Esophagus muscularis mucosa (tissue), 4 donors: Measurements from ENCODE around the gene CUX1. TPM values are rescaled to one million over a fixed set of nuclear protein-coding genes. Genes with fewer than 3 reads are reported as not detected.

Experiments
- DNase-seq: peaks from one replicate; pipeline ENCODE4 v3.0.0-alpha.2; 2017; ENCODE audit errors: extremely low spot score
- H3K27ac ChIP-seq, 4 donors: fragments of 200-600 bp; sonication (generic); replicated peaks in 1 of 4; 1 replicate in 3 of 4; 2 replicates in 1 of 4; pipeline ENCODE4 v1.5.1; 2016 to 2019; ENCODE audit warnings: mild to moderate bottlenecking in 1 of 4
- H3K27me3 ChIP-seq, 4 donors: fragments of 200-600 bp; sonication (generic); one replicate each; pipeline versions ENCODE4 v1.5.1 to v1.6.0; 2016 to 2019
- H3K36me3 ChIP-seq, 4 donors: fragments of 200-600 bp; sonication (generic); one replicate each; pipeline ENCODE4 v1.5.1; 2016 to 2019
- H3K4me1 ChIP-seq, 4 donors: fragments of 200-600 bp; sonication (generic); one replicate each; pipeline ENCODE4 v1.5.1; 2016 to 2019
- H3K4me3 ChIP-seq, 4 donors: fragments of 200-600 bp; sonication (generic); 1 replicate in 2 of 4; 2 replicates in 2 of 4; pipeline ENCODE4 v1.5.1; 2016 to 2019; ENCODE audit warnings: mild to moderate bottlenecking in 4 of 4, moderate library complexity in 1 of 4
- H3K9me3 ChIP-seq, 4 donors: fragments of 200-600 bp; sonication (generic); 1 replicate in 3 of 4; 2 replicates in 1 of 4; pipeline ENCODE4 v1.5.1; 2016 to 2019
- CTCF ChIP-seq, 3 experiments: fragments of 200-600 bp in 2 of 3; fragments of 450-650 bp in 1 of 3; sonication (generic) in 2 of 3; IDR thresholded peaks; one replicate each; pipeline ENCODE4 v1.5.1; 2017 to 2019; ENCODE audit warnings: antibody characterized with exemption in 3 of 3, mild to moderate bottlenecking in 2 of 3, moderate library complexity in 1 of 3
- EP300 ChIP-seq: sonication (generic); formaldehyde crosslinking; IDR thresholded peaks from one replicate; pipeline ENCODE4 v1.6.1; 2017; ENCODE audit warnings: antibody characterized with exemption
- POLR2A ChIP-seq: fragments of 450-650 bp; IDR thresholded peaks from one replicate; pipeline ENCODE4 v1.6.1; 2017; ENCODE audit warnings: antibody characterized with exemption, moderate library complexity, mild to moderate bottlenecking, low read depth
- POLR2AphosphoS5 ChIP-seq, 2 donors: sonication (generic); formaldehyde crosslinking; IDR thresholded peaks; one replicate each; pipeline ENCODE4 v1.6.1; 2017; ENCODE audit warnings: antibody characterized with exemption in 2 of 2
- WGBS: methylation state at CpG from one replicate; pipeline ENCODE4 v1.1.5; 2018; 5-methylcytosine and 5-hydroxymethylcytosine counted together
- intact Hi-C: fragments of 100-400 bp; cut with DNase I; formaldehyde crosslinking; loops from one replicate; pipeline ENCODE4 v1.15.1; 2023
- total RNA-seq, 4 donors: library from RNA; depleted of rRNA; stranded (reverse); fragments of >200 nt; gene quantifications; one replicate each; pipeline versions ENCODE4 v1.1.0 to v1.2.1, GENCODE V29; 2016

CUX1 gene
- total RNA-seq, 4 donors from 2014 or later: 61.5 to 136 (median 92.3) TPM

DNA sequence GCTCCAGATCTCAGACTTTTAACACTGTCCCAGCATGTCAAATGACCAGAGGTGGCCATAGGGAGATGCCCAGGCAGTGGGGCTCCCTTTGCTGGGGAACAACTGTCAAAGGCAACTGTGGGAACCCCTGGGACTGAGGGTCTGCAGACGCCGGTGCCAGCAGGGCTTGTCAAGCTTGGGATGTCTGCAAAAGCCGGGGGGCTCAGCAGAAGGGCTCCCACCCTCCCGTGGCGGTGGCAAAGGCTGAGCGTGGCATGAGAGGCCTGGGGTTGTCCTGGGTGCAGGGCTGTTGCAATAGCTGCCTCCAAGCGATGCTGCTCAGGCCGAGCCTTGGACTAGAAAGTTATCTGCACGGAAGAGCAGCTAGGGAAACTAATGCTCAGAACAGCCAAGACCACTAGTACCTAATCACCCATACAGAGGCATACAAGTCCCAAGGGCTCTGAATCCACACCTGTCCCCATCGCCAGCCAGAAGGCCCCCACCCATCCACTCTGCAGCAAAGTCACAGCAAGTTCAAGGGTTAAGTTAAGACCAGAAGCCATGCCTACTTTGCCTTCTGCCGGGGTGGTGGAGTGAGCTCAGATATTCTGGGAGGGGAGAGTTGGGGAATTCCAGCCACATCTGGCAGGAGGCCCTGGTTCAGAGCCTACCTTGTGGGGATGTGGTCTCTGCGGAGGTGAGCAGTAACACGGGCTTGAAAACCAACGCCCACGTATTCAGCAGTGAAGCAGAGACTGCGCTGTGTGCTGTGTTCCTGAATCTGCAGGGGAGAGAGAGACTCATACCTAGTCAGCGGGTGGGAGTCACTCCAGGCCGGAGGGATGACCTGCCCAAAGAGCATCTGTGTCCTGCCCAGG, 473.9 kb downstream of the CUX1 start:
- Histone ChIP-seq H3K4me1 (peaks cover 8 to 28% (median 24%) of the 10 kb centered on the region in 4 donors), H3K27ac (no peak overlapping the region), H3K9me3 (no peaks in the 10 kb centered on the region), H3K27me3 (peaks cover 0 to 37% (median 0%) of the 10 kb centered on the region in 4 donors), H3K36me3 (no peaks in the 10 kb centered on the region), H3K4me3 (no peak overlapping the region)
- 84% methylated on average over 11 of the region's 18 CpGs for WGBS
- intact Hi-C loops: no loop called here
- no peak for DNase-seq
- no peak for TF ChIP-seq CTCF (IDR thresholded peaks at IDR 0.05)

DNA sequence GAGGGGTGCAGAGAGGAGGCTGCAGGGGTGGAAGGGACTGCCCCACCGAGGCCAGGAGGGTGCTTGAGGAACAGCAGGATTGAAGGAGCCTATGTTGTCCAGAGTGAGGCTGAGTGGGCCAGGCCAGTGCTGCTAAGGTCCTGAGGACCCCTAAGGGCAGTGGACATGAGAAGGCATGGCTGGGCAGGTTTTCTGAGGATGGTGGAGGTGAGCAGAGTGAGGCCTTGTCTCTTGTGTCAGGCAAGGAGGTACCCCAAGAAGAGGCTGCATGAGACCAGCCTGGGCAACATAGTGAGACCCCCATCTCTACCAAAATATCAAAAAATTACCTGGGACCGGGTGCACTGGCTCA, 474.5 kb downstream of the CUX1 start:
- H3K4me1 ChIP-seq: peaks cover 8 to 25% (median 23%) of the 10 kb centered on the region in 4 donors
- no peak overlapping the region for H3K27ac ChIP-seq
- H3K27me3 ChIP-seq: peaks cover 0 to 37% (median 0%) of the 10 kb centered on the region in 4 donors
- H3K4me3 ChIP-seq: no peak overlapping the region
- 79% methylated on average over 2 of the region's 2 CpGs for WGBS
- intact Hi-C loops: no loop called here
- H3K9me3 ChIP-seq: no peaks in the 10 kb centered on the region
- TF ChIP-seq POLR2AphosphoS5 (IDR thresholded peaks at IDR 0.05) (no peak), CTCF (IDR thresholded peaks at IDR 0.05) (no peak)
- no peak for DNase-seq
- no peaks in the 10 kb centered on the region for H3K36me3 ChIP-seq

GRCh38 chr7:102292813-102293798, 475.7 kb downstream of the CUX1 start:
- Histone ChIP-seq H3K4me3 (no peak overlapping the region), H3K9me3 (no peaks in the 10 kb centered on the region), H3K4me1 (peaks cover 2 to 13% (median 11%) of the 10 kb centered on the region in 4 donors), H3K36me3 (no peaks in the 10 kb centered on the region), H3K27me3 (peaks cover 0 to 42% (median 0%) of the 10 kb centered on the region in 4 donors), H3K27ac (no peak overlapping the region)
- intact Hi-C loops: no loop called here
- TF ChIP-seq EP300: no peak
- TF ChIP-seq POLR2AphosphoS5 (IDR thresholded peaks at IDR 0.05): no peak
- TF ChIP-seq POLR2A: no peak
- no peak for TF ChIP-seq CTCF (IDR thresholded peaks at IDR 0.05)
- 31% methylated on average over 36 of the region's 36 CpGs for whole genome bisulfite sequencing
- no peak for DNase-seq

DNA sequence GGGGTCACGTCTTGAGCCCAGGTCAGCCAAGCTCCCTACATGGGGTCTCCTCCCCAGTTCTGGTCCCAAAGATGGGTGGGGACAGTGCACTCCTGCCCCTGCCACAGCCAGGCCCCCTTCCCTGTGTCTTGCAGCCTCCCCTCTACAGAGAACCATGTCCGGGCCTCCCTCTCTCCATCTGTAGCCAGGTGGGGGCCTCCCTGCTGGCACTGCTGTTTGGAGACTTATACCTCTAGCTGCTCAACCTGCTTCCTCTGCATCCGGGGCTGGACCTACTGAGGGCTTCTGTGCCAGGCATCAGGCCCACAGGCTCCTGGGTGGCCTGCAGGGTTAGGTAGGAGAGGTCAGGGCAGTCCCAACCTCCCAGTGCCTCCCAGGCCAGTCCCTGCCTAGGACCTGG, 477.2 kb downstream of the CUX1 start:
- Histone ChIP-seq H3K36me3 (no peaks in the 10 kb centered on the region), H3K9me3 (no peaks in the 10 kb centered on the region), H3K4me1 (peaks cover 0 to 4% (median 4%) of the 10 kb centered on the region in 4 donors), H3K27ac (no peak overlapping the region), H3K27me3 (peaks cover 0 to 54% (median 0%) of the 10 kb centered on the region in 4 donors), H3K4me3 (no peak overlapping the region)
- 95% methylated on average over 3 of the region's 3 CpGs for WGBS
- no peak for DNase-seq
- no peak for TF ChIP-seq POLR2AphosphoS5 (IDR thresholded peaks at IDR 0.05)
- no peak for TF ChIP-seq EP300
- TF ChIP-seq CTCF (IDR thresholded peaks at IDR 0.05): no peak
- no peak for TF ChIP-seq POLR2A
- intact Hi-C loops: no loop called here
